Measurements from ENCODE around the gene NSD1.

Gene NSD1

GRCh38 chr5:177096162-177097015 lies 37.2 kb upstream of the NSD1 start:
- TF ChIP-seq SIN3A (IDR thresholded peaks at IDR 0.05; ENCODE audit: borderline replicate concordance, insufficient read depth, low read length) (no peak), REST (IDR thresholded peaks at IDR 0.05; ENCODE audit: insufficient read depth in 1 of 2, low read depth in 2 of 2, low read length in 2 of 2) (no peak), POLR2AphosphoS5 (IDR thresholded peaks at IDR 0.05; ENCODE audit: low read depth, low read length) (no peak), TAF1 (IDR thresholded peaks at IDR 0.05; ENCODE audit: borderline replicate concordance, insufficient read depth, low read length) (no peak), FOXP2 (optimal IDR thresholded peaks at IDR 0.05; ENCODE audit: borderline replicate concordance, extremely low read depth, extremely low read length, insufficient read depth) (no peak)

GRCh38 chr5:177097016-177097985 lies 36.3 kb upstream of the NSD1 start:
- TF ChIP-seq SIN3A (IDR thresholded peaks at IDR 0.05; ENCODE audit: borderline replicate concordance, insufficient read depth, low read length): no peak
- TF ChIP-seq FOXP2 (optimal IDR thresholded peaks at IDR 0.05; ENCODE audit: borderline replicate concordance, extremely low read depth, extremely low read length, insufficient read depth): no peak
- no peak for TF ChIP-seq POLR2AphosphoS5 (IDR thresholded peaks at IDR 0.05; ENCODE audit: low read depth, low read length)
- TF ChIP-seq TAF1 (IDR thresholded peaks at IDR 0.05; ENCODE audit: borderline replicate concordance, insufficient read depth, low read length): no peak
- TF ChIP-seq REST (IDR thresholded peaks at IDR 0.05; ENCODE audit: insufficient read depth in 1 of 2, low read depth in 2 of 2, low read length in 2 of 2): no peak

GRCh38 chr5:177098120-177098469 lies 35.5 kb upstream of the NSD1 start:
- TF ChIP-seq SIN3A (IDR thresholded peaks at IDR 0.05; ENCODE audit: borderline replicate concordance, insufficient read depth, low read length) (no peak), FOXP2 (optimal IDR thresholded peaks at IDR 0.05; ENCODE audit: borderline replicate concordance, extremely low read depth, extremely low read length, insufficient read depth) (no peak), REST (IDR thresholded peaks at IDR 0.05; ENCODE audit: insufficient read depth in 1 of 2, low read depth in 2 of 2, low read length in 2 of 2) (no peak), POLR2AphosphoS5 (IDR thresholded peaks at IDR 0.05; ENCODE audit: low read depth, low read length) (no peak), TAF1 (IDR thresholded peaks at IDR 0.05; ENCODE audit: borderline replicate concordance, insufficient read depth, low read length) (no peak)

- TF ChIP-seq TAF1 (IDR thresholded peaks at IDR 0.05; ENCODE audit: borderline replicate concordance, insufficient read depth, low read length): no peak
- no peak for TF ChIP-seq POLR2AphosphoS5 (IDR thresholded peaks at IDR 0.05; ENCODE audit: low read depth, low read length)
Measured at GRCh38 chr5:177098470-177099141, 35.0 kb upstream of the NSD1 start.

Data from PFSK-1 (cell line).